ENCODE measurements around the gene ERAP2.
"Not testable (repeated sequence)": the region's sequence is repeated elsewhere in the genome, so short reads cannot be mapped to it uniquely, and the experiment has no call there.

The ERAP2 gene

GRCh38 chr5:96864922-96865530 is 11.3 kb upstream of the ERAP2 start:
- DNase-seq = no peak

- DNase-seq = peak; percentile 26
Observed at GRCh38 chr5:96868603-96869371, 7.5 kb upstream of the ERAP2 start.

GRCh38 chr5:96869372-96869641 is 7.0 kb upstream of the ERAP2 start:
- no peak for DNase-seq

GRCh38 chr5:96870094-96871026 is 5.9 kb upstream of the ERAP2 start:
- DNase-seq = no peak

GRCh38 chr5:96871027-96871399 is 5.3 kb upstream of the ERAP2 start:
- DNase-seq = no peak

- no peak for DNase-seq
Observed at GRCh38 chr5:96871686-96872085, 4.6 kb upstream of the ERAP2 start.

GRCh38 chr5:96873449-96873848 is 2.9 kb upstream of the ERAP2 start:
- DNase-seq = no peak

GRCh38 chr5:96874631-96875030 is 1.7 kb upstream of the ERAP2 start:
- DNase-seq = no peak

GRCh38 chr5:96875791-96876291 is 459 bp upstream of the ERAP2 start:
- no peak for DNase-seq

GRCh38 chr5:96876977-96877469 is 723 bp downstream of the ERAP2 start:
- DNase-seq = not testable (repeated sequence)

- DNase-seq = no peak
Observed at GRCh38 chr5:96879665-96880064, 3.4 kb downstream of the ERAP2 start.

- no peak for DNase-seq
Observed at GRCh38 chr5:96880444-96881164, 4.3 kb downstream of the ERAP2 start.

- DNase-seq = no peak
Observed at GRCh38 chr5:96881511-96882115, 5.3 kb downstream of the ERAP2 start.

GRCh38 chr5:96883871-96884270 is 7.6 kb downstream of the ERAP2 start:
- DNase-seq = no peak

GRCh38 chr5:96884995-96885394 is 8.7 kb downstream of the ERAP2 start:
- no peak for DNase-seq

GRCh38 chr5:96885518-96886338 is 9.4 kb downstream of the ERAP2 start:
- DNase-seq = peak; percentile 11

- no peak for DNase-seq
Observed at GRCh38 chr5:96893342-96893741, 17.0 kb downstream of the ERAP2 start.

- no peak for DNase-seq
Observed at GRCh38 chr5:96896276-96896675, 20.0 kb downstream of the ERAP2 start.

GRCh38 chr5:96896806-96897205 is 20.5 kb downstream of the ERAP2 start:
- no peak for DNase-seq

- no peak for DNase-seq
Observed at GRCh38 chr5:96901384-96901783, 25.1 kb downstream of the ERAP2 start.

GRCh38 chr5:96901841-96902240 is 25.5 kb downstream of the ERAP2 start:
- DNase-seq = no peak

All from activated gamma-delta T cell treated with Interleukin-2 at 50 U/mL for 16 hours (primary cell).